Measurements from ENCODE around the gene CNTNAP3.
"Not testable (repeated sequence)": the region's sequence is repeated elsewhere in the genome, so short reads cannot be mapped to it uniquely, and the experiment has no call there.

DNA sequence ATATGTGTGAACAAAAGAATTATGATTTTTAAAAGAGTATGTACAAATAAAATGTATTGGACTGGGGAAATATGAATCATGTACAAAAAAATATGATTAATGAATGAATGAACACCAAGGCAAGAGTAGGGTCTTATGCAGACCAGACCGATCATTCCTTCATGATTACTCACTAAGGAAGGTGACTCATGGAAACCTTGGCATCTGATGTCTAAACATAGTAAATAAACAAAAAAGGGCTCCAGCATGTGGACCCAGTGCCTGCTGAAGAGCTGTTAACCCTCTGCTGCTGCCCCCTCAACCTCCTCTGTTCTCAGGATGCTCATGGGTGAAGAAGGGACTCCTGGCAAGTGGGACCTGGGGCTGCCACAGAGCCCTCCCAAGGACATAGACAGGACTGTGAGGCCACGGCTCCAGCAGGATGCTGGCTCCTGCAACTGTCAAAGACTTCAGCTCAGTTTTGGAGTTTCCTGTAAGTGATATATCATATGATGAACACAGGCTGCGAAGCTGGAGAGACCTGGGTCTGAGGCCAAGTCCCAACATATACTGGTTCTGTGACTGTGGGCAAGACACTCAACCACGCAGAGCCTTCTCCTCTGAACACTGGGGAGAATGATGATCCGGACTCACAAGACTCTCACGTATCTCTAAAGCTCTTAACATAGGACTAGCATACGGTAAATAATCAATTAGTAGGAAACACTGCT, 89.8 kb downstream of the CNTNAP3 start:
- not testable (repeated sequence) for TF ChIP-seq EZH2phosphoT487 (IDR thresholded peaks at IDR 0.05; ENCODE audit: insufficient read depth, low read depth); EZH2 (IDR thresholded peaks at IDR 0.05; ENCODE audit: insufficient read depth, poor library complexity, severe bottlenecking)
